GM10248 (cell line): ENCODE measurements around the gene PREX1.

Experiments used
- CTCF ChIA-PET: fragments of 300-600 bp; sonication (Branson Sonifier 250); formaldehyde crosslinking; extraction: SDS; loops from one replicate; lab custom pipeline; 2021; ENCODE audit warnings: antibody characterized with exemption; lab: Yijun Ruan, JAX
- POLR2A ChIA-PET: fragments of 350-650 bp; sonication (Branson Sonifier 250); formaldehyde crosslinking; extraction: SDS; loops from one replicate; lab custom pipeline; 2020; ENCODE audit warnings: antibody characterized with exemption; lab: Yijun Ruan, JAX
- DNase-seq: peaks from one replicate; pipeline ENCODE4 v3.0.0; 2012; ENCODE audit errors: extremely low spot score
- TF ChIP-seq, protein P1 (sequence below): IDR thresholded peaks from 2 replicates; pipeline ENCODE4 v1.5.1; 2012; ENCODE audit warnings: mild to moderate bottlenecking, low read depth; ENCODE audit errors: extremely low read depth, missing control alignments, control extremely low read depth

Gene PREX1

GRCh38 chr20:48698507-48699267, 129.1 kb downstream of the PREX1 start:
- DNase-seq, result no peak

GRCh38 chr20:48697845-48698491, 129.8 kb downstream of the PREX1 start:
- no peak for DNase-seq
- TF ChIP-seq, protein P1, sequence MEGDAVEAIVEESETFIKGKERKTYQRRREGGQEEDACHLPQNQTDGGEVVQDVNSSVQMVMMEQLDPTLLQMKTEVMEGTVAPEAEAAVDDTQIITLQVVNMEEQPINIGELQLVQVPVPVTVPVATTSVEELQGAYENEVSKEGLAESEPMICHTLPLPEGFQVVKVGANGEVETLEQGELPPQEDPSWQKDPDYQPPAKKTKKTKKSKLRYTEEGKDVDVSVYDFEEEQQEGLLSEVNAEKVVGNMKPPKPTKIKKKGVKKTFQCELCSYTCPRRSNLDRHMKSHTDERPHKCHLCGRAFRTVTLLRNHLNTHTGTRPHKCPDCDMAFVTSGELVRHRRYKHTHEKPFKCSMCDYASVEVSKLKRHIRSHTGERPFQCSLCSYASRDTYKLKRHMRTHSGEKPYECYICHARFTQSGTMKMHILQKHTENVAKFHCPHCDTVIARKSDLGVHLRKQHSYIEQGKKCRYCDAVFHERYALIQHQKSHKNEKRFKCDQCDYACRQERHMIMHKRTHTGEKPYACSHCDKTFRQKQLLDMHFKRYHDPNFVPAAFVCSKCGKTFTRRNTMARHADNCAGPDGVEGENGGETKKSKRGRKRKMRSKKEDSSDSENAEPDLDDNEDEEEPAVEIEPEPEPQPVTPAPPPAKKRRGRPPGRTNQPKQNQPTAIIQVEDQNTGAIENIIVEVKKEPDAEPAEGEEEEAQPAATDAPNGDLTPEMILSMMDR, result no peak
- POLR2A ChIA-PET, result no interaction called here
- CTCF ChIA-PET, result interaction anchor here (0.7 to 3.7 kb wide), 4 partner anchors 16 to 147 kb away, joined by 3 to 12 read pairs (median 3); no protein-coding TSS in a partner anchor

More at GRCh38 chr20:48698507-48699267, 129.1 kb downstream of the PREX1 start:
- POLR2A ChIA-PET, result no interaction called here
- TF ChIP-seq, protein P1, result no peak
- CTCF ChIA-PET, result interaction anchor here (0.7 to 3.7 kb wide), 3 partner anchors 15 to 146 kb away, joined by 3 to 12 read pairs (median 3); no protein-coding TSS in a partner anchor

DNA sequence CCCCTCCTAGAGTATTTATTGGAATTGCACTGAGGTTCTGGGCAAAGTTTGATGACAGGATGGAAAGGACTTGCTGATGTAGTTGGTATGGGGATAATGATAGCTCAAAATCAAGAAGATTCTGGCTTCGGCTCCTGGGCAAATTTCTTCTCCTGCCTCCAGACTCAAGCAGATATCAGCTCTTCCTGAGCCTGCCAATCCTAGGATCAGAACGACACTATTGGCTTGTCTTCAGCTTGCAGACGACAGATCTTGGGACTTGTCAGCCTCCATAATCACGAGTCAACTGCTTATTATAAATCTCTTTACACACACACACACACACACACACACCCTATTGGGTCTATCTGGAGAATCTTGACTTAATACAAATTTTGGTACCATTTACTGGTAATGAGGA, 131.1 kb downstream of the PREX1 start:
- TF ChIP-seq, protein P1, result no peak
- DNase-seq, result no peak
- CTCF ChIA-PET, result interaction anchor here (3.7 kb wide), 1 partner anchor 17 kb away, joined by 12 read pairs; no protein-coding TSS in a partner anchor
- POLR2A ChIA-PET, result no interaction called here

- ChIA-PET CTCF (interaction anchor here (1.1 to 3.7 kb wide), 7 partner anchors 11 to 209 kb away, joined by 4 to 12 read pairs (median 5); no protein-coding TSS in a partner anchor), POLR2A (interaction anchor here (0.5 kb wide), 1 partner anchor 131 kb away, joined by 4 read pairs; no protein-coding TSS in a partner anchor)
- TF ChIP-seq, protein P1, result no peak
- DNase-seq, result no peak
Measured at GRCh38 chr20:48695738-48696137, 132.1 kb downstream of the PREX1 start.

DNA sequence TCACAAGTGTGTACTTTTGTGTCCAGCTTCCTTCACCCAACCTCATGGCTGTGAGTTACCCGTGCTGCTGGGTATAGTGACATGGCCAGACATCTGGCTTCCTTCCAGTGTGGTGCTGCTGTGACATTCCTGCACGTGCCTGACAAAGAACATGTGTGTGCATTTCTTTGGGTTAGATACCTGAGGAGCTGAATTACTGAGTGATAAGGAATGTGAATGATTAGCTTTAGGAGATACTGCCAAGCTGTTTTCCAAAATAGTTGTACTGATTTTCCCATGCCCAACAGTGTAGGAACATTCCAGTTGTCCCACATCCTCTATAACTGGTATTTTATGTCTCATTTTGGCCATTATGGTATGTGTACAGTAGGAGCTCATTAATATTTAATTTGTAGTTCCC, 132.5 kb downstream of the PREX1 start:
- TF ChIP-seq, protein P1, result no peak
- POLR2A ChIA-PET, result no interaction called here
- CTCF ChIA-PET, result interaction anchor here (1.1 to 3.7 kb wide), 7 partner anchors 11 to 210 kb away, joined by 4 to 12 read pairs (median 5); no protein-coding TSS in a partner anchor
- DNase-seq, result no peak

DNA sequence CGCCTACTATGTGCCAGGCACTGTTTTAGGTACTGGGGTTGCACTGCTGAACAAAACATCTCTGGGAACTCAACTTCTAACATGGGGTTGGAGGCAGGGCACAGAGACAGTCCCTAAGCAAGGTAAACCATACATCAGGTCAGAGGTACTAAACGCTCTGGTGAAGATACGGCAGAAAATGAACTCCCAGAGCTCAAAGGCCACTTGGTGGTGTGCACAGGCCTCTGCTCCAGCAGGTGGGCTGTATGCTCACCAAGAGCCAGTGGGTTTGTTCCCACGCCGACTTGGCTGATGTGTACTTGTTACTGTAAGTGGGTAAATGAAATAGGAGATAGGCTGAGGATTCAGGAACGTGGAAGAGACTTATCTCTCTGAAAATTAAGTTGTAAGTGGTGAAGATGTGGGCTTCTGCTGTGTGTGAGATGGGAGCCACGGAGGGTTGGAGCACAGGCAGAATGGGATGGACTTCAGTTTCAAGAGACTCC, 133.4 kb downstream of the PREX1 start:
- ChIA-PET CTCF (interaction anchor here (1.0 to 2.5 kb wide), 6 partner anchors 12 to 210 kb away, joined by 3 to 8 read pairs (median 5); no protein-coding TSS in a partner anchor), POLR2A (no interaction called here)
- DNase-seq, result no peak
- TF ChIP-seq, protein P1, result no peak
